Neural cell (in vitro differentiated cells): Measurements from ENCODE around the gene PTTG1IP2. TPM values are rescaled to one million over a fixed set of nuclear protein-coding genes. Genes with fewer than 3 reads are reported as not detected.

Experiments
- H2AFZ ChIP-seq: fragments of 200-600, 300-800 bp; sonication (generic), shearing (Covaris generic); 2 replicates; pipeline ENCODE4 v1.6.0; 2014; ENCODE audit warnings: low read depth, mild to moderate bottlenecking, antibody characterized with exemption, low read length, moderate library complexity
- H3F3A ChIP-seq: fragments of 200-600 bp; shearing (Covaris generic); 2 replicates; pipeline ENCODE4 v1.6.1; 2016; ENCODE audit warnings: mild to moderate bottlenecking, moderate library complexity, mixed read lengths, antibody characterized with exemption, low read length; ENCODE audit not compliant: insufficient read depth, poor library complexity, severe bottlenecking
- H3K27ac ChIP-seq: fragments of 200-600, 300-800 bp; sonication (generic), shearing (Covaris generic); 2 replicates; pipeline ENCODE4 v1.5.1; 2014; ENCODE audit warnings: mild to moderate bottlenecking, low read length, moderate library complexity
- H3K27me3 ChIP-seq: fragments of 300-800, 200-600 bp; sonication (generic), shearing (Covaris generic); 2 replicates; pipeline ENCODE4 v1.6.0; 2014; ENCODE audit warnings: mild to moderate bottlenecking, low read depth, low read length, moderate library complexity; ENCODE audit not compliant: insufficient read depth
- H3K36me3 ChIP-seq: fragments of 300-800, 200-600 bp; sonication (generic), shearing (Covaris generic); 2 replicates; pipeline ENCODE4 v1.5.1; 2014; ENCODE audit warnings: mild to moderate bottlenecking, antibody characterized with exemption, low read length, moderate library complexity; ENCODE audit not compliant: insufficient read depth
- H3K4me2 ChIP-seq: fragments of 300-800, 200-600 bp; sonication (generic), shearing (Covaris generic); 2 replicates; pipeline ENCODE4 v1.6.0; 2014; ENCODE audit warnings: mild to moderate bottlenecking, low read length
- H3K4me3 ChIP-seq: fragments of 300-800, 200-600 bp; sonication (generic), shearing (Covaris generic); 2 replicates; pipeline ENCODE4 v1.5.1; 2014; ENCODE audit warnings: mild to moderate bottlenecking, low read length, moderate library complexity
- H3K79me2 ChIP-seq: fragments of 200-600 bp; shearing (Covaris generic); replicated peaks from 2 replicates; pipeline ENCODE4 v1.6.0; 2014; ENCODE audit warnings: mild to moderate bottlenecking, low read length, moderate library complexity; ENCODE audit not compliant: insufficient read depth
- H3K9ac ChIP-seq: fragments of 300-800, 200-600 bp; sonication (generic), shearing (Covaris generic); 2 replicates; pipeline ENCODE4 v1.6.1; 2016; ENCODE audit warnings: mild to moderate bottlenecking, low read length, mixed read lengths
- H3K9me2 ChIP-seq: fragments of 200-600 bp; shearing (Covaris generic); 2 replicates; pipeline ENCODE4 v1.6.1; 2016; ENCODE audit warnings: mild to moderate bottlenecking, low read length, mixed read lengths; ENCODE audit not compliant: insufficient read depth
- H3K9me3 ChIP-seq: fragments of 200-600, 300-800 bp; sonication (generic), shearing (Covaris generic); 2 replicates; pipeline ENCODE4 v1.6.1; 2016; ENCODE audit warnings: mild to moderate bottlenecking, mixed run types, low read length, moderate library complexity, mixed read lengths
- H4K20me1 ChIP-seq: fragments of 200-600 bp; shearing (Covaris generic); 2 replicates; pipeline ENCODE4 v1.6.1; 2016; ENCODE audit warnings: mild to moderate bottlenecking, mixed run types; ENCODE audit not compliant: insufficient read depth
- EP300 ChIP-seq: fragments of 450-650 bp; conservative IDR thresholded peaks from 2 replicates; pipeline ENCODE4 v1.6.1; 2014; ENCODE audit warnings: antibody characterized with exemption, mild to moderate bottlenecking, moderate library complexity; ENCODE audit not compliant: poor library complexity, severe bottlenecking
- EZH2 ChIP-seq: fragments of 200-600, 300-800 bp; shearing (Covaris generic), sonication (generic); IDR thresholded peaks from 2 replicates; pipeline ENCODE4 v1.6.1; 2014; ENCODE audit warnings: antibody characterized with exemption, low read length, borderline replicate concordance, mild to moderate bottlenecking; ENCODE audit not compliant: insufficient read depth, poor library complexity, severe bottlenecking
- MXI1 ChIP-seq: fragments of 450-650 bp; conservative IDR thresholded peaks from 2 replicates; pipeline ENCODE4 v1.6.1; 2014; ENCODE audit warnings: antibody characterized with exemption, mild to moderate bottlenecking; ENCODE audit not compliant: poor library complexity, severe bottlenecking
- POLR2AphosphoS5 ChIP-seq: IDR thresholded peaks from 2 replicates; pipeline ENCODE4 v1.6.1; 2012
- RAD21 ChIP-seq: fragments of 450-650 bp; conservative IDR thresholded peaks from 2 replicates; pipeline ENCODE4 v1.6.1; 2014; ENCODE audit warnings: antibody characterized with exemption, mild to moderate bottlenecking, moderate library complexity
- SMC3 ChIP-seq: fragments of 450-650 bp; conservative IDR thresholded peaks from 2 replicates; pipeline ENCODE4 v1.6.1; 2014; ENCODE audit warnings: antibody characterized with exemption, mild to moderate bottlenecking, moderate library complexity; ENCODE audit not compliant: poor library complexity
- TAF1 ChIP-seq: IDR thresholded peaks from 2 replicates; pipeline ENCODE4 v1.6.1; 2012; ENCODE audit warnings: low read depth
- polyA plus RNA-seq: library from polyadenylated mRNA; depleted of rRNA; stranded (reverse); fragments of >200 nt; gene quantifications from 2 replicates; pipeline ENCODE4 v1.2.3, GENCODE V29; 2014
- TF ChIP-seq, protein P1 (sequence below): fragments of 450-650 bp; IDR thresholded peaks from 2 replicates; pipeline ENCODE4 v1.5.1; 2014; ENCODE audit warnings: antibody characterized with exemption, mild to moderate bottlenecking, moderate library complexity; ENCODE audit not compliant: poor library complexity, severe bottlenecking
- TF ChIP-seq, protein P2 (sequence below): IDR thresholded peaks from 2 replicates; pipeline ENCODE4 v1.6.1; 2012; ENCODE audit warnings: borderline replicate concordance

The PTTG1IP2 gene
- polyA plus RNA-seq, 1 donor from 2014 or later = not detected

- H3K4me2 ChIP-seq = no peak overlapping the region
- H4K20me1 ChIP-seq = no peaks in the 10 kb centered on the region
- TF ChIP-seq EZH2 (no peak), RAD21 (no peak), SMC3 (no peak), MXI1 (no peak), TAF1 (no peak), POLR2AphosphoS5 (no peak), EP300 (no peak)
- TF ChIP-seq, protein P1, sequence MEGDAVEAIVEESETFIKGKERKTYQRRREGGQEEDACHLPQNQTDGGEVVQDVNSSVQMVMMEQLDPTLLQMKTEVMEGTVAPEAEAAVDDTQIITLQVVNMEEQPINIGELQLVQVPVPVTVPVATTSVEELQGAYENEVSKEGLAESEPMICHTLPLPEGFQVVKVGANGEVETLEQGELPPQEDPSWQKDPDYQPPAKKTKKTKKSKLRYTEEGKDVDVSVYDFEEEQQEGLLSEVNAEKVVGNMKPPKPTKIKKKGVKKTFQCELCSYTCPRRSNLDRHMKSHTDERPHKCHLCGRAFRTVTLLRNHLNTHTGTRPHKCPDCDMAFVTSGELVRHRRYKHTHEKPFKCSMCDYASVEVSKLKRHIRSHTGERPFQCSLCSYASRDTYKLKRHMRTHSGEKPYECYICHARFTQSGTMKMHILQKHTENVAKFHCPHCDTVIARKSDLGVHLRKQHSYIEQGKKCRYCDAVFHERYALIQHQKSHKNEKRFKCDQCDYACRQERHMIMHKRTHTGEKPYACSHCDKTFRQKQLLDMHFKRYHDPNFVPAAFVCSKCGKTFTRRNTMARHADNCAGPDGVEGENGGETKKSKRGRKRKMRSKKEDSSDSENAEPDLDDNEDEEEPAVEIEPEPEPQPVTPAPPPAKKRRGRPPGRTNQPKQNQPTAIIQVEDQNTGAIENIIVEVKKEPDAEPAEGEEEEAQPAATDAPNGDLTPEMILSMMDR = no peak
- TF ChIP-seq, protein P2, sequence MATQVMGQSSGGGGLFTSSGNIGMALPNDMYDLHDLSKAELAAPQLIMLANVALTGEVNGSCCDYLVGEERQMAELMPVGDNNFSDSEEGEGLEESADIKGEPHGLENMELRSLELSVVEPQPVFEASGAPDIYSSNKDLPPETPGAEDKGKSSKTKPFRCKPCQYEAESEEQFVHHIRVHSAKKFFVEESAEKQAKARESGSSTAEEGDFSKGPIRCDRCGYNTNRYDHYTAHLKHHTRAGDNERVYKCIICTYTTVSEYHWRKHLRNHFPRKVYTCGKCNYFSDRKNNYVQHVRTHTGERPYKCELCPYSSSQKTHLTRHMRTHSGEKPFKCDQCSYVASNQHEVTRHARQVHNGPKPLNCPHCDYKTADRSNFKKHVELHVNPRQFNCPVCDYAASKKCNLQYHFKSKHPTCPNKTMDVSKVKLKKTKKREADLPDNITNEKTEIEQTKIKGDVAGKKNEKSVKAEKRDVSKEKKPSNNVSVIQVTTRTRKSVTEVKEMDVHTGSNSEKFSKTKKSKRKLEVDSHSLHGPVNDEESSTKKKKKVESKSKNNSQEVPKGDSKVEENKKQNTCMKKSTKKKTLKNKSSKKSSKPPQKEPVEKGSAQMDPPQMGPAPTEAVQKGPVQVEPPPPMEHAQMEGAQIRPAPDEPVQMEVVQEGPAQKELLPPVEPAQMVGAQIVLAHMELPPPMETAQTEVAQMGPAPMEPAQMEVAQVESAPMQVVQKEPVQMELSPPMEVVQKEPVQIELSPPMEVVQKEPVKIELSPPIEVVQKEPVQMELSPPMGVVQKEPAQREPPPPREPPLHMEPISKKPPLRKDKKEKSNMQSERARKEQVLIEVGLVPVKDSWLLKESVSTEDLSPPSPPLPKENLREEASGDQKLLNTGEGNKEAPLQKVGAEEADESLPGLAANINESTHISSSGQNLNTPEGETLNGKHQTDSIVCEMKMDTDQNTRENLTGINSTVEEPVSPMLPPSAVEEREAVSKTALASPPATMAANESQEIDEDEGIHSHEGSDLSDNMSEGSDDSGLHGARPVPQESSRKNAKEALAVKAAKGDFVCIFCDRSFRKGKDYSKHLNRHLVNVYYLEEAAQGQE = no peak
Measured at GRCh38 chr7:90551036-90551435, 81.6 kb downstream of the PTTG1IP2 start.

GRCh38 chr7:90552521-90552920 is 83.1 kb downstream of the PTTG1IP2 start:
- Histone ChIP-seq H3K27me3 (no peaks in the 10 kb centered on the region), H4K20me1 (no peaks in the 10 kb centered on the region), H3K4me3 (no peak overlapping the region), H3K9ac (no peak overlapping the region), H3F3A (no peaks in the 10 kb centered on the region), H3K27ac (no peak overlapping the region), H3K9me2 (no peaks in the 10 kb centered on the region), H3K9me3 (no peaks in the 10 kb centered on the region), H2AFZ (no peak overlapping the region), H3K4me2 (no peak overlapping the region), H3K36me3 (no peaks in the 10 kb centered on the region), H3K79me2 (no peaks in the 10 kb centered on the region)
- TF ChIP-seq MXI1 (no peak), EZH2 (no peak), TAF1 (no peak), SMC3 (no peak), POLR2AphosphoS5 (no peak), RAD21 (no peak), EP300 (no peak)
- TF ChIP-seq, protein P1 = no peak
- TF ChIP-seq, protein P2 = no peak

More at GRCh38 chr7:90551036-90551435, 81.6 kb downstream of the PTTG1IP2 start:
- Histone ChIP-seq H3K4me3 (no peak overlapping the region), H3F3A (no peaks in the 10 kb centered on the region), H3K79me2 (no peaks in the 10 kb centered on the region), H3K9me3 (no peaks in the 10 kb centered on the region), H3K9me2 (no peaks in the 10 kb centered on the region), H2AFZ (no peak overlapping the region), H3K27me3 (no peaks in the 10 kb centered on the region), H3K27ac (no peak overlapping the region), H3K36me3 (no peaks in the 10 kb centered on the region), H3K9ac (no peak overlapping the region)
